Glomerular endothelial cell (primary cell): ENCODE data around the gene UTS2R. TPM values are rescaled to one million over a fixed set of nuclear protein-coding genes. Genes with fewer than 3 reads are reported as not detected.
"Not testable (repeated sequence)": the region's sequence is repeated elsewhere in the genome, so short reads cannot be mapped to it uniquely, and the experiment has no call there.

Experiments used
- DNase-seq: peaks from one replicate; pipeline ENCODE4 v3.0.0-alpha.2; 2011; ENCODE audit warnings: low read depth, low spot score; ENCODE audit errors: extremely low read depth
- total RNA-seq: library from RNA; depleted of rRNA; stranded (reverse); fragments of >200 nt; gene quantifications from 2 replicates; pipeline ENCODE4 v1.2.3, GENCODE V29; 2015

UTS2R gene
- total RNA-seq, 1 donor from 2014 or later: not detected

DNA sequence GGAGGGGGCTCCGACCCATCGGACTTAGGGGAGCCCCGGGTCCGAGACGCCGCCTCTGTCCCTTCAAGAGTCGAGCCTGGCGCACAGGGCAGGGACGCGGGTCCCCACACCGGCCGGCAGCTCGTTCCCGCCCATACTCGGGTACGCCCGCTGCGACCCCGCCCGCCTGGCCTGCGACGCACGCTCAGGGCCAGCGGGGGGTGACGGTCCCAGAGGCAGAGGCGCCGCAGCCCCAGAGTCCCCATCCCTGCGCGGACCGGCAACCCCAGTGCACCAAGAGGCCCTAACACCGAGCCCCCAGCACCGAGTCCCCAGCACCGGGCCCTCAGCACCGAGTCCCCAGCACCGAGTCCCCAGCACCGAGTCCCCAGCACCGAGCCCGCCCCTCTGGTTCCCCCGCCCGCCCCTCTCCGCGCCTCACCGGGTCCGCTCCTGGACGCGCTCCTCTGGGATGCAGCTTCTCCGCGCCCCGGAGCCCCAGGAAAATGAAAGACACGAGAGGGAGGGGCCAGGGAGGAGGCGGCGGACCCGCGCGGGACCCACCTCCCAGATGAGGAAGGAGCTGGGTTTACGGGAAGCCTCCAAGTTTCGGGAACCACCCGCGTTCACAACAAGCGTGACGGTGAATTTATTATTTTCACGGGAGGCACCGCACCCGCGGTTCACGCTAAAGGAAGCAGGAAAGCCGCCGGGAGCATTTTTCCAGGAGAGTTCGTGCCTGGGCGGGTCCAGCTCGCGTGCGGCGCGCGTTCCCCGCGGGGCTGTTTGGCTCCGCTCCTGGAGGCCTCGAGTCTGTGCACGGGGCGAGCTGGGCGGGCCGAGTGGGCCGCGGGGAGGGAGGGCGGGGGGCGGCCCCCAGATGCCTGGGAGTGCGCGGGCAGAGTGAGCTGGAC, 38.0 kb upstream of the UTS2R start, which contains the start of gene SECTM1:
Gene SECTM1 (minus strand): TSS at position 488 of the 893 bp plus-strand sequence. CDS start 6,526 bp downstream, outside the sequence.
- no peak for DNase-seq

GRCh38 chr17:82334204-82334621, 37.4 kb upstream of the UTS2R start:
- no peak for DNase-seq

- no peak for DNase-seq
These were observed 36.8 kb upstream of the UTS2R start for GRCh38 chr17:82334622-82335394.

- DNase-seq: no peak
These were observed 32.5 kb upstream of the UTS2R start for GRCh38 chr17:82338858-82339633.

GRCh38 chr17:82339634-82340580, 31.7 kb upstream of the UTS2R start:
- DNase-seq: no peak

GRCh38 chr17:82342361-82343079, 29.0 kb upstream of the UTS2R start:
- DNase-seq: no peak

- no peak for DNase-seq
These were observed 28.0 kb upstream of the UTS2R start for GRCh38 chr17:82343560-82343959.

- DNase-seq: no peak
These were observed 27.2 kb upstream of the UTS2R start for GRCh38 chr17:82344175-82344907.

DNA sequence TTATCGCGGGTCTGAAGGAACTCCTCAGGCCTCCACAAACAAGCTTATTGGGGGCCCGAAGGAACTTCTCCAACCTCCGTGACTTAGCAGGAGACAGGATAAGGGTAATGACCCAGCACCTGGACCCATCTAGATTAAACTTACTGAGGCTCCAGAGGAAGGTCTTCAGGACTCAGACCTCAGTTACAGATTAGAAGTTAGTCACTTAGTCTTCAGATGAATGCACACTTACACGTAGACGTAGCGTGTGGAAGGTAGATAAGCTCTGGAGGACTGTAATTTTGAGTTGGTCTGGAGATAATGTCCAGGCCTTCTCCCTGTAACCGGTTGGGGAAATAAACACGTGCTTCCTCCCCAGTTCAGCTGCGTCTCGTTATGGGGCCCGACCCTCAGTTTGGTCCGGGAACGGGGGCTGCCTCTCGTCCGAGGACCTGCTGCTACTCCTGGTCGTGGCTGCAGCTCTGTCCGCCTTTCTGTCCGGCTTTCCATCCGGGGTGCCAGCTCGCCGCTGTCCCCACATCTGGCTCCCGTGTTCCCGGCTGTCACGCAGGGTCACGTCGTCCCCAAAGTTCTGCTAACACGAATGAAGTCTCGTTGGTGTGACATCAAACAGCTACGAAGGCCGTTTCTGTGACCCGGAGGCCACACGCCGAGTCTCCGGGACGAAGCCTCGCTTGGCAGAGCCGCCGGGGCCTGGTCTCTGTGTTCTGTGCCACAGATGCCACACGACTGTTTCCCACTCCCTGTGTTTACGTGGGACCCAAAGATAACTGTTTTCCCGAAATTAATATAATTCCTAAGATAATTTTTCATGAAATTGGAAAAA, 26.2 kb upstream of the UTS2R start:
- DNase-seq: no peak

- DNase-seq: no peak
These were observed 24.9 kb upstream of the UTS2R start for GRCh38 chr17:82346342-82347300.

DNA sequence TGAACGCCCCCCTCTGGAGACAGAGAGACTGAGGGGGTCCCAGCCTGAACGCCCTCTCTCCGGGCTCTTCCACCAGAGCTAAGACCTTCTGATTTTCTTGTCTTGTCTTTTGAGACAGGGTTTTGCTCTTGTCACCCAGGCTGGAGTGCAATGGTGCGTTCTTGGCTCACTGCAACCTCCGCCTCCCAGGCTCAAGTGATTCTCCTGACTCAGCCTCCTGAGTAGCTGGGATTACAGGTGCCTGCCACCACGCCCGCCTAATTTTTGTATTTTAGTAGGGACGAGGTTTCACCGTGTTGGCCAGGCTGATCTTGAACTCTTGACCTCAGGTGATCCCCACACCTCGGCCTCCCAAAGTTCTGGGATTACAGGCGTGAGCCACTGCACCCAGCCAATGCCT, 23.6 kb upstream of the UTS2R start:
- DNase-seq: not testable (repeated sequence)

GRCh38 chr17:82348434-82348833, 23.1 kb upstream of the UTS2R start:
- no peak for DNase-seq

GRCh38 chr17:82348866-82349265, 22.7 kb upstream of the UTS2R start:
- no peak for DNase-seq

DNA sequence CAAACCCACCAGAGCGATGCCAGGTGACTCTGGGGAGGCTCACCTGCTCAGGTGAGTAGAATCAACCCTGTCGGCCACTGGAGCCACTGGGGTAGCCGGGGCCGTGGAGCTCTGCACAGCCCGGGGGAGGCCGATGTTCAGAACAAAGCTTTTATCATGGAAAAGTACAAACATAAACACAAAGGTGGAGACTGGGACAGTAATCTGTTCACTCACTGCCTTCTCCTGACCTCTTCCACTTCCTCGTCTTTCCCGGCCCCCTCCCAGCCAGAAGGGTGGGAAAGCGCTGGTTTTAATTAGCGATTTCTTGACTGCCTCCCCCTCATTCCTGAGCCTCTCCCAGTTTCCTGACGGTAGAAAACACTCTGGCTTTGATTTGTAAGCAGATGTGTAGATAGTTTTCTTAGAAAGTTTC, 22.3 kb upstream of the UTS2R start:
- DNase-seq: no peak

DNA sequence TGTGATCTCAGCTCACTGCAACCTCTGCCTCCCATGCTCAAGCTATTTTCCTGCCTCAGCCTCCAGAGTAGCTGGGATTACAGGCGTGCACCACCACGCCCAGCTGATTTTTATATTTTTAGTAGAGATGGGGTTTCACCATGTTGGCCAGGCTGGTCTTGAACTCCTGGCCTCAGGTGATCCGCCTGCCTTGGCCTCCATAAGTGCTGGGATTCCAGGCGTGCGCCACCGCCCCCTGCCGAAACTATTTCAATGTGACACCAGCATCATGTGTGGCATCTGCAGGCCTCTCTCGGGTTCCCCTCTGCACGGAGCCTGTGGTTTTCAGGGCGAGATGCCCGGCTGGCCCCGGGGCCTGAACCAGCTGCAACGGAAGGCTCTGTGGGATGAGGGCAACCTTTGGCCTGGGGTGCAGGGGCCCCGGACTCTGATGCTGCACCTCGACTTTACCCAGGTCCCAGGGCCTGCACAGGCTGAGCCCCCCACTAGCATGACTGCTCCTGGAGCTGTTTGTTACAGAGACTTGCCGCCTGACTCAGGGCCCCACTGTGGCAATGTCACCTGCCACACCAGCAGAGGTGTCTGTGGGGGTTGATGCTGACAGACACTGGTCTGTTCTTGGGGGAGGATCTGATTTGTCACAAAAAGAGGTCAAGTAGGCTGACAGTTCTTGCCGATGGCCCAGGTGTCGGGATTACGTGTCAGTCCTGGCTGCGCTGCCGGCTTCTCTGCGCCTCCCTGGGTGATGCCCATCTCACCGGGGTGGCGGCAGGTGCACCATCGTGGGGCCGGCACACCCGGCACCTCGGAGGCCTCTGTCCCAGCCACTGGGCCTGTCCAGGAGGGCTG, 21.2 kb upstream of the UTS2R start:
- no peak for DNase-seq
